AG09309 (cell line): ENCODE data around the gene CCDC200.
"Not testable (repeated sequence)": the region's sequence is repeated elsewhere in the genome, so short reads cannot be mapped to it uniquely, and the experiment has no call there.

ENCODE experiments used
- DNase-seq: peaks from one replicate; pipeline ENCODE4 v3.0.0-alpha.2; 2010; ENCODE audit warnings: low read depth
- H3K4me3 ChIP-seq: 2 replicates; pipeline ENCODE4 v1.5.1; 2011; ENCODE audit warnings: mild to moderate bottlenecking, low read depth, low read length, moderate library complexity; ENCODE audit not compliant: control insufficient read depth
- CTCF ChIP-seq: IDR thresholded peaks from 2 replicates; pipeline ENCODE4 v1.5.1; 2011; ENCODE audit warnings: mild to moderate bottlenecking, low read depth, low read length, inconsistent platforms; ENCODE audit not compliant: insufficient read depth, control insufficient read depth; ENCODE audit errors: missing control alignments

Gene CCDC200

GRCh38 chr17:43228020-43228782 is at the start of gene CCDC200:
Gene CCDC200 (minus strand): TSS chr17:43228623. CDS start chr17:43228554, 69 bp downstream.
- not testable (repeated sequence) for H3K4me3 ChIP-seq, DNase-seq

GRCh38 chr17:43272914-43273313 is 44.5 kb upstream of the CCDC200 start:
- H3K4me3 ChIP-seq, DNase-seq: not testable (repeated sequence)

- DNase-seq, H3K4me3 ChIP-seq: not testable (repeated sequence)
These were observed 44.1 kb upstream of the CCDC200 start for GRCh38 chr17:43272483-43272882.

- not testable (repeated sequence) for DNase-seq, H3K4me3 ChIP-seq
These were observed 42.4 kb upstream of the CCDC200 start for GRCh38 chr17:43270552-43271504.

GRCh38 chr17:43246456-43246855 is 18.0 kb upstream of the CCDC200 start:
- H3K4me3 ChIP-seq: not testable (repeated sequence)

GRCh38 chr17:43240596-43241352 is 12.4 kb upstream of the CCDC200 start:
- DNase-seq, H3K4me3 ChIP-seq: not testable (repeated sequence)

More at GRCh38 chr17:43246456-43246855, 18.0 kb upstream of the CCDC200 start:
- not testable (repeated sequence) for DNase-seq

- DNase-seq, H3K4me3 ChIP-seq: not testable (repeated sequence)
These were observed 11.2 kb upstream of the CCDC200 start for GRCh38 chr17:43239597-43239996.

- not testable (repeated sequence) for H3K4me3 ChIP-seq, DNase-seq
These were observed 5.5 kb upstream of the CCDC200 start, which contains the start of gene RNU2-1 for GRCh38 chr17:43233877-43234276. Gene RNU2-1 (minus strand): TSS chr17:43233977.

GRCh38 chr17:43233263-43233662 is 4.8 kb upstream of the CCDC200 start:
- not testable (repeated sequence) for H3K4me3 ChIP-seq, DNase-seq

GRCh38 chr17:43232021-43232699 is 3.7 kb upstream of the CCDC200 start:
- not testable (repeated sequence) for H3K4me3 ChIP-seq, DNase-seq

- DNase-seq, H3K4me3 ChIP-seq: not testable (repeated sequence)
These were observed 3.0 kb upstream of the CCDC200 start for GRCh38 chr17:43231205-43232020.

GRCh38 chr17:43226393-43226792 is 2.0 kb downstream of the CCDC200 start:
- no peak for TF ChIP-seq CTCF
- H3K4me3 ChIP-seq: no peak overlapping the region
- no peak for DNase-seq
